Activated B cell treated with CpG ODN at 0.5 μM for 24 hours (primary cell): ENCODE results near the gene YBX1. TPM values are rescaled to one million over a fixed set of nuclear protein-coding genes. Genes with fewer than 3 reads are reported as not detected.

Experiments
- ATAC-seq: fragments of 200-7000 bp; cut with Tn5 transposase; one replicate; pipeline ENCODE4 v1.10.0; 2021; ENCODE audit warnings: low read depth, mild to moderate bottlenecking, moderate library complexity
- CTCF ChIA-PET: fragments of 350-600 bp; sonication (Branson Sonifier 250); formaldehyde crosslinking; loops from one replicate; lab custom pipeline; 2021; ENCODE audit warnings: antibody characterized with exemption; lab: Charles Lee
- POLR2A ChIA-PET: fragments of 350-600 bp; sonication (Branson Sonifier 250); formaldehyde crosslinking; loops from one replicate; lab custom pipeline; 2021; ENCODE audit warnings: antibody characterized with exemption; lab: Charles Lee
- DNase-seq: peaks from one replicate; pipeline ENCODE4 v3.0.0; 2022
- H3K27ac Mint-ChIP-seq: one replicate; pipeline ENCODE4 v1.8.0; 2020; ENCODE audit warnings: mixed read lengths
- H3K27me3 Mint-ChIP-seq: one replicate; pipeline ENCODE4 v1.8.0; 2021; ENCODE audit warnings: mixed read lengths
- H3K36me3 Mint-ChIP-seq: one replicate; pipeline ENCODE4 v1.8.0; 2021; ENCODE audit warnings: low read depth, mixed read lengths
- H3K4me1 Mint-ChIP-seq: one replicate; pipeline ENCODE4 v1.8.0; 2021; ENCODE audit warnings: mixed read lengths
- H3K4me3 Mint-ChIP-seq: one replicate; pipeline ENCODE4 v1.8.0; 2020; ENCODE audit warnings: mild to moderate bottlenecking, mixed read lengths
- H3K9me3 Mint-ChIP-seq: one replicate; pipeline ENCODE4 v1.8.0; 2020; ENCODE audit warnings: mixed read lengths
- intact Hi-C: fragments of 100-400 bp; cut with micrococcal nuclease; formaldehyde crosslinking; loops from one replicate; pipeline ENCODE4 v1.15.1; 2024
- total RNA-seq: library from RNA; stranded (reverse); gene quantifications from 2 replicates; pipeline ENCODE4 v1.2.3, GENCODE V29; 2022
- TF ChIP-seq, protein P1 (sequence below): fragments of 200-600 bp; IDR thresholded peaks from one replicate; pipeline ENCODE4 v1.8.0; 2022; ENCODE audit warnings: antibody characterized with exemption, mild to moderate bottlenecking

The YBX1 gene
- total RNA-seq, 1 donor from 2014 or later = 609 TPM

DNA sequence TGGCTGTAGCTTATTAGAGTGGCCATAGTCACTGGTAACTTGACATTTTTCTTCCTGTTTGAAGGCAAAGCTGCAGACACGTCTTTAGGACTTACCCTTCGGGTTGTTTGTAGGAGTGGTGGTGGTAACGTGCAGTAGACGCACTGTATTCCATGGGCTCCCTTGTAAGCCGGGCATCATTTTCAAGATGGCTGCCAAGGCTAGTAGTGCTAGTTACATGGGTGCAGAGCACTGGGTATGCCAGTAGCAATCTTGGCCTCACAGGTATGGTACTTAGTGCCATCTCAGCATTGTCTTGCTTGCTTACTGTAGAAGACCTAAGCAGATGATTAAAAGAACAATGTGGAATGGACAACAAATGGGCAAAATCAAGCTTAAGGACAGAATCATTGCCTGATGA is 1.9 kb downstream of the YBX1 start:
- no peaks in the 10 kb centered on the region for H3K27me3 Mint-ChIP-seq
- ATAC-seq (no peak), DNase-seq (no peak)
- H3K9me3 Mint-ChIP-seq = no peaks in the 10 kb centered on the region
- ChIA-PET CTCF (no interaction called here), POLR2A (interaction anchor here (0.8 to 4.8 kb wide), 5 partner anchors 10 to 350 kb away, joined by 4 to 82 read pairs (median 15); partner anchors contain the start of genes C1orf50, FOXJ3, P3H1 and PPCS)
- peak overlapping the region; percentile 87 for H3K27ac Mint-ChIP-seq
- peaks cover 79% of the 10 kb centered on the region for H3K4me1 Mint-ChIP-seq
- intact Hi-C loops = loop anchor here (5.0 to 10.0 kb wide), 2 partner anchors 238 to 681 kb away; partner anchors contain the start of gene ELOVL1
- H3K36me3 Mint-ChIP-seq = peaks cover 61% of the 10 kb centered on the region
- TF ChIP-seq, protein P1, sequence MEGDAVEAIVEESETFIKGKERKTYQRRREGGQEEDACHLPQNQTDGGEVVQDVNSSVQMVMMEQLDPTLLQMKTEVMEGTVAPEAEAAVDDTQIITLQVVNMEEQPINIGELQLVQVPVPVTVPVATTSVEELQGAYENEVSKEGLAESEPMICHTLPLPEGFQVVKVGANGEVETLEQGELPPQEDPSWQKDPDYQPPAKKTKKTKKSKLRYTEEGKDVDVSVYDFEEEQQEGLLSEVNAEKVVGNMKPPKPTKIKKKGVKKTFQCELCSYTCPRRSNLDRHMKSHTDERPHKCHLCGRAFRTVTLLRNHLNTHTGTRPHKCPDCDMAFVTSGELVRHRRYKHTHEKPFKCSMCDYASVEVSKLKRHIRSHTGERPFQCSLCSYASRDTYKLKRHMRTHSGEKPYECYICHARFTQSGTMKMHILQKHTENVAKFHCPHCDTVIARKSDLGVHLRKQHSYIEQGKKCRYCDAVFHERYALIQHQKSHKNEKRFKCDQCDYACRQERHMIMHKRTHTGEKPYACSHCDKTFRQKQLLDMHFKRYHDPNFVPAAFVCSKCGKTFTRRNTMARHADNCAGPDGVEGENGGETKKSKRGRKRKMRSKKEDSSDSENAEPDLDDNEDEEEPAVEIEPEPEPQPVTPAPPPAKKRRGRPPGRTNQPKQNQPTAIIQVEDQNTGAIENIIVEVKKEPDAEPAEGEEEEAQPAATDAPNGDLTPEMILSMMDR = no peak
- H3K4me3 Mint-ChIP-seq = peak overlapping the region; percentile 91

DNA sequence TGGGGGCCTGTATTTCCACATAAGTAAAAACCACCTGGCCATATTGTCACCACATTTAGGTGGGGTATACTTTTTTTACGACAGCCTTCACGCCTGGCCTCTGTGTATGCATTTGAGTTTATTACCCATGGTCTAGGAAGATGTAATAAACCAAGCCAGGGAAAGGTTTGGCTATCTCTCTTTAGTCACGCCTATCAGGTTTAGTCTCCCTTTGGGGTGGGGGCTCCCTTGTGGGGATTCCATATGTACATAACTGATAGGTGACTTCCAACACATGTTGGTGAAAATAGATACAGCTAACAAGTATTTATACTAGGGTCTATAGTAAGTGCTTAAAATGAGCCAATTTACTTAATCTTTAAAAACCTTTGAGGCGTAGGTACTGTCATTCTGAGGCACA is 4.2 kb downstream of the YBX1 start:
- Mint-ChIP-seq H3K9me3 (no peaks in the 10 kb centered on the region), H3K4me1 (peaks cover 90% of the 10 kb centered on the region), H3K36me3 (peaks cover 70% of the 10 kb centered on the region), H3K27me3 (no peaks in the 10 kb centered on the region), H3K27ac (no peak overlapping the region), H3K4me3 (peak overlapping the region; percentile 24)
- ATAC-seq (no peak), DNase-seq (no peak)
- intact Hi-C loops = loop anchor here (10.0 kb wide), 1 partner anchor 678 kb away; the partner anchor contains the start of gene ELOVL1
- ChIA-PET POLR2A (interaction anchor here (1.1 to 1.2 kb wide), 2 partner anchors 28 to 80 kb away, joined by 3 to 4 read pairs; partner anchors contain the start of genes C1orf50, P3H1 and PPIH), CTCF (no interaction called here)
- TF ChIP-seq, protein P1 = no peak

DNA sequence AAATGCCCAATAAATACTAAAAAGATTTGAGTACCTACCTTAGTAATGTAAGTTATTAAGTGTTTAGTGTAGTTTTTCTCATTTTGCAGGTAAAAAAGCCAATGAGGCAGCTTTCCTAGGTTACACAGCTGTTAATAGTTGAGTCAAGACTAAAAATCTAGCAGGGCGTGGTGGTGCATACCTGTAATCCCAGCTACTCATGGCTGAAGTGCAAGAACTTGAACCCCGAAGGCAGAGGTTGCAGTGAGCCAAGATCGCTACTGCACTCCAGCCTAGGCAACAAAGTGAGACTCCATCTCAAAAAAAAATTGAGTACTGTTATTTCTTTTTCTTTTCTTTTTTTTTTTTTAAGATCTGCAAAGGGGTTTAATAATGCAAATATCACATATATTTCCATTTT is 7.7 kb downstream of the YBX1 start:
- CTCF ChIA-PET = interaction anchor here (1.6 kb wide), 1 partner anchor 32 kb away, joined by 4 read pairs; the partner anchor contains the start of gene PPIH
- H3K27ac Mint-ChIP-seq = no peak overlapping the region

DNA sequence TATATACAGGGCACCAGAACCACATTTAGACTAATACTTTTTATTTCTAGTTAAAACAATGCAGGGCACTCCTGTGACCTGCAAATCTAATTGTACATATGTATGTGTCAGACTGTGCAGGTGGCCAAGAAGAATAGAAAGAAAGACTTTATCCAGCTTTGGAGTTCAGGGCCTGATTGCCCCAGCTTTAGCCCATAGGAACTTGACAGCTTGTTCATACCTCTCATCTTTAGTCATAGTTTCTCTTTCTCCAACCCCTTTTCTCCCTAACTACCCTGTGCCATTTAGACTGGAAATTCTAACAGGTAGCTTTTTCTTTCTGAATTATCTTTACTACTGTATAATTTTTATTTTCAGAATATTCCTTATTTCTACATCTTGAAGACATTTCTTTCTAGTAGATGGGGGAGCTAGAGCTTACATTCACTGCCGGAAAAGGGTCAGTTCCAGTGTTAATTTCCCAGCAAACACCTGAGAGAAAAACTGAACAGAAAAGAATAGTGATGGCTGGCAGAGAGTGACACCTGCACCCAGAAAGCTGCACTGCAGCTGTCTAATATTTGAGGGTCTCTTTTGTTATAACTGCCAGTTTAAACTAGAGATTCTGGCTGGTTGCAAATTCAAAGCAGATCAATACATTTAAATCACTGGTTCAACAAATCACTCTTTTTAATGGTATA is 8.4 kb downstream of the YBX1 start:
- intact Hi-C loops = loop anchor here (2.0 kb wide), 1 partner anchor 112 kb away; no protein-coding TSS in a partner anchor
- no peaks in the 10 kb centered on the region for H3K9me3 Mint-ChIP-seq
- DNase-seq = no peak
- no peaks in the 10 kb centered on the region for H3K27me3 Mint-ChIP-seq
- H3K4me1 Mint-ChIP-seq = peaks cover 85% of the 10 kb centered on the region
- POLR2A ChIA-PET = interaction anchor here (0.6 to 3.0 kb wide), 2 partner anchors 8 to 1057 kb away, joined by 3 to 23 read pairs; partner anchors contain the start of gene YBX1
- H3K36me3 Mint-ChIP-seq = peaks cover 73% of the 10 kb centered on the region
- no peak overlapping the region for H3K4me3 Mint-ChIP-seq
- H3K27ac Mint-ChIP-seq = no peak overlapping the region
- TF ChIP-seq, protein P1 = no peak
- ATAC-seq = no peak
- CTCF ChIA-PET = interaction anchor here (0.8 to 1.6 kb wide), 2 partner anchors 32 to 112 kb away, joined by 3 to 4 read pairs; partner anchors contain the start of gene PPIH

More for the DNA sequence above, 7.7 kb downstream of the YBX1 start:
- ATAC-seq = no peak
- no peak for DNase-seq
- Mint-ChIP-seq H3K4me1 (peaks cover 90% of the 10 kb centered on the region), H3K9me3 (no peaks in the 10 kb centered on the region), H3K27me3 (no peaks in the 10 kb centered on the region), H3K36me3 (peaks cover 72% of the 10 kb centered on the region), H3K4me3 (no peak overlapping the region)
- TF ChIP-seq, protein P1 = no peak
- intact Hi-C loops = loop anchor here (2.0 to 10.0 kb wide), 2 partner anchors 111 to 675 kb away; partner anchors contain the start of gene ELOVL1
- POLR2A ChIA-PET = interaction anchor here (0.6 to 3.0 kb wide), 2 partner anchors 7 to 1057 kb away, joined by 3 to 23 read pairs; partner anchors contain the start of gene YBX1

DNA sequence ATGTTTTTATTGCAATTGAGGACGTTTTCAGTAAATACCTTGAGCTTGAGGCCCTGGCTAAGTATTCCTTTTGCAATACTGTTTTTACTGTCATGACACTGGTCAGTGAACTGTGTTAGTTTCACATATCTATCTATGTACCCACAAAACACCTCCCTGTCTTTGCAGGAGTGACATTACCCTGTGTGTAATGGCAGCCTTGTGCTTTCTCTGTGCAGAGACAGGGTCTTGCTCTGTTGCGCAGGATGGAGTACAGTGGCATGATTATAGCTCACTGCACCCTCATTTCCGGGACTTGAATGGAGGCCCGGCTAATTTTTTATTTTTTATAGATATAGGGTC is 8.9 kb downstream of the YBX1 start:
- POLR2A ChIA-PET = interaction anchor here (3.0 kb wide), 1 partner anchor 9 kb away, joined by 23 read pairs; the partner anchor contains the start of gene YBX1
- Mint-ChIP-seq H3K36me3 (peaks cover 75% of the 10 kb centered on the region), H3K9me3 (no peaks in the 10 kb centered on the region), H3K27me3 (no peaks in the 10 kb centered on the region), H3K27ac (no peak overlapping the region), H3K4me3 (no peak overlapping the region), H3K4me1 (peaks cover 80% of the 10 kb centered on the region)
- ATAC-seq (no peak), DNase-seq (no peak)
- intact Hi-C loops = loop anchor here (2.0 kb wide), 1 partner anchor 112 kb away; no protein-coding TSS in a partner anchor
- CTCF ChIA-PET = interaction anchor here (0.8 to 1.6 kb wide), 2 partner anchors 33 to 113 kb away, joined by 3 to 4 read pairs; partner anchors contain the start of gene PPIH
- TF ChIP-seq, protein P1 = no peak
